Astrocyte of the cerebellum (primary cell): ENCODE results near the gene TIGAR.

Experiments used
- DNase-seq: peaks from one replicate; pipeline ENCODE4 v3.0.0-alpha.2; 2011; ENCODE audit warnings: low read depth
- H3K4me3 ChIP-seq: 2 replicates; pipeline ENCODE4 v1.5.1; 2011; ENCODE audit warnings: mild to moderate bottlenecking, low read depth, low read length, moderate library complexity
- in situ Hi-C: cut with HindIII; loops from 2 replicates; pipeline ENCODE4 v1.10.0; 2017; ENCODE audit warnings: low sequenced_read_pairs
- TF ChIP-seq, protein P1 (sequence below): IDR thresholded peaks from 2 replicates; pipeline ENCODE4 v1.5.1; 2012; ENCODE audit warnings: low read length, low read depth, moderate library complexity, mild to moderate bottlenecking; ENCODE audit errors: missing control alignments

The TIGAR gene

DNA sequence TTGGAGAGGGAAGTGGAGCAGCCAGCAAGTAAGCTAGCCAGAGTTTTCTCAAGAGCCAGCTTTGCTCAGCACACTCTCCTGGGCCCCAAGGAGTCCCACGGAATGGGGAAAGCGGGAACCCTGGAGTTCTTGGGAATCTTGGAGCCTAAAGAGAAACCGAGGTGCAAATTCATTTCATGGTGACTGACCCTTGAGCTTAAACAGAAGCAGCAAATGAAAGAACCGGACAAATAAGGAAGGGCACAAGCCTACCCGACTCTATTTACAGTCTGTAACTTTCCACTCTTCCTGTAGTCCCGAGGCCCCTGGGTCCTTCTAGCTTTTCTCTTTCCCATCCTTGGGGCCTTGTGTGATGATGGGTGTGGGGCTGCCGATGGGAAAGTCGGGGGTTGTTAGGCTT is 18.1 kb upstream of the TIGAR start:
- no peak for DNase-seq
- in situ Hi-C loops = no loop called here
- TF ChIP-seq, protein P1, sequence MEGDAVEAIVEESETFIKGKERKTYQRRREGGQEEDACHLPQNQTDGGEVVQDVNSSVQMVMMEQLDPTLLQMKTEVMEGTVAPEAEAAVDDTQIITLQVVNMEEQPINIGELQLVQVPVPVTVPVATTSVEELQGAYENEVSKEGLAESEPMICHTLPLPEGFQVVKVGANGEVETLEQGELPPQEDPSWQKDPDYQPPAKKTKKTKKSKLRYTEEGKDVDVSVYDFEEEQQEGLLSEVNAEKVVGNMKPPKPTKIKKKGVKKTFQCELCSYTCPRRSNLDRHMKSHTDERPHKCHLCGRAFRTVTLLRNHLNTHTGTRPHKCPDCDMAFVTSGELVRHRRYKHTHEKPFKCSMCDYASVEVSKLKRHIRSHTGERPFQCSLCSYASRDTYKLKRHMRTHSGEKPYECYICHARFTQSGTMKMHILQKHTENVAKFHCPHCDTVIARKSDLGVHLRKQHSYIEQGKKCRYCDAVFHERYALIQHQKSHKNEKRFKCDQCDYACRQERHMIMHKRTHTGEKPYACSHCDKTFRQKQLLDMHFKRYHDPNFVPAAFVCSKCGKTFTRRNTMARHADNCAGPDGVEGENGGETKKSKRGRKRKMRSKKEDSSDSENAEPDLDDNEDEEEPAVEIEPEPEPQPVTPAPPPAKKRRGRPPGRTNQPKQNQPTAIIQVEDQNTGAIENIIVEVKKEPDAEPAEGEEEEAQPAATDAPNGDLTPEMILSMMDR = no peak

DNA sequence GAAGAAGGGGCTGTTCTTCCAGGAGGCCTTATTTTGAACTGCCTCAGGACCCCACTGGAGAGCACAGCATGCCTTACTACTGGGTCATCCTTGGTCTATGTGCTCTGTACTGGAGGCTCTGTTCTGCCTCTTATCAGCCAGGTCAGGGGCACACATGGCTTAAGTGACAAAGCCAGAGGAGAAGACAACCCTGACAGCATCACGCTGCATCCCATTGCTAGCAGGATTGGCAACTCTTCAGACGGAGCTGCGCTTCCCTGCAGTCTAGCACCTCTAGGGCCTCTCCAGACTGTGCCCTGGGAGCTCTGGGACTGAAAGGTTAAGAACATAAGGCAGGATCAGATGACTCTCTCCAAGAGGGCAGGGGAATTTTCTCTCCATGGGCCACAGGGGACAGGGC is 17.3 kb upstream of the TIGAR start:
- in situ Hi-C loops = no loop called here
- TF ChIP-seq, protein P1 = no peak
- no peak for DNase-seq
- H3K4me3 ChIP-seq = no peak overlapping the region

More for the DNA sequence above, 18.1 kb upstream of the TIGAR start:
- H3K4me3 ChIP-seq = no peak overlapping the region

DNA sequence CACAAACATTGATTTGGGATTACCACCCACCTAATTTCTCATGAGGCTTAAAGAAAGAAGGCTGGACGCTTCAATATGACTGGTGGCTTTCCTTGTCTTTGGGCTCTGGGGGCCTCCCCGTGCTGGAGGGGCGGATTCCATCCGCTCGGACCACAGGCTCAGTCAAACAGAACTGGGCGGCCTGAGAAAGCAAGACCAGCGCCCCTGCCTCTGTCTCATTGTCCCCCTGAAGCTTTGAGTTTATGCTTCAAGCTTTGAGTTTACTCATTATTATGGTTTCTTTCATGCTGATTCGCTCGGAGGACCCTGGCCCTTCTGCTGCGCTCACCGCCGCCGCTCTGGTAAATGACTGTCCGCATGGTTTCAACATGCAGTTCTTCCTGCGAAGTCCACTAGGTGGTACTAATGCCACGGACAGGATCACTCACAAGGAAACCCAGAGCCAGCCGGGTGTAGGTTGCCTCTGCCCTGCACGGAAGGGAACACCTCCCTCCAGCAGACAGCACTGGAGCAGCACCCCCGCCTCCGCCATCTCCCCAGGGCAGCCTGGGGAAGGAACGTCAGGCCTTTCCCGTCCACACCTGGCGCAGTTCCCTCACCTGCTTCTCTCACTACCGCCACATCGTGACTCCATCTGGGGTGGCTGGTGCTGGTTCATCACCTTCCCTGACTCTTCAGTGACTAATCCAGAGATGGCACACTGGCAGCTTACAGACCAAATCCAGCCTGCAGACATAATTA is 13.2 kb upstream of the TIGAR start:
- TF ChIP-seq, protein P1 = peak; percentile 77
- in situ Hi-C loops = no loop called here
- no peak overlapping the region for H3K4me3 ChIP-seq
- peak; percentile 50 for DNase-seq

DNA sequence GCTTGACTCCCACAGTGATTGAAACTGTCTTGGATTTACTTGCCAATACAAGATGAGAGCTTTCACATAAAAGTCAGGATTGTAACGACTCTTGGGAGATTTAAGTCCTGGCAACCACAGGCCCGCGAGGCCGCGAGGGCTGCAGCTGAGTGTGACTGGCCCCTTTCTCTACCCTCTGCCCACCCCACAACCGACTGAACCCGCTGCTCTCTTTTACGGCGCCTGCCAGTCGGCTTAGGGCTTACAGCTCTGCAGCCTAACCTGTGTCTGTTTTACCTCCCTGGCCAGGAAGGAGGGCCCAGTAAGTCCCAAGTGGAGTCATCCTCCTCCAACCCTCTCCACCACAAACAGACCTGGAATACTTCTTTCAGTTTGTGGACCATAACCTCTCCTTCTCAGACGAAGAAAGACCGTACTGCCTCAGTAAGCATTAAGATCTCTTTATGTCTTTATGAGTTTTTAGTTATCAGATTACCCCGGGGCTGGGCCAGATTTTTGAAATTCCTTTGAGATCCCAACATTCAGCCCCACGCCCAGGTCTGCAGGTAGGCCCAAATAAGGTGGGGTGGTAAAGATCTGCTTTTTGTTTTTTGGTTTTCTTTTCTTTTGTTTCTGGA is 12.6 kb upstream of the TIGAR start:
- no peak for DNase-seq
- H3K4me3 ChIP-seq = no peak overlapping the region
- TF ChIP-seq, protein P1 = no peak
- in situ Hi-C loops = no loop called here

DNA sequence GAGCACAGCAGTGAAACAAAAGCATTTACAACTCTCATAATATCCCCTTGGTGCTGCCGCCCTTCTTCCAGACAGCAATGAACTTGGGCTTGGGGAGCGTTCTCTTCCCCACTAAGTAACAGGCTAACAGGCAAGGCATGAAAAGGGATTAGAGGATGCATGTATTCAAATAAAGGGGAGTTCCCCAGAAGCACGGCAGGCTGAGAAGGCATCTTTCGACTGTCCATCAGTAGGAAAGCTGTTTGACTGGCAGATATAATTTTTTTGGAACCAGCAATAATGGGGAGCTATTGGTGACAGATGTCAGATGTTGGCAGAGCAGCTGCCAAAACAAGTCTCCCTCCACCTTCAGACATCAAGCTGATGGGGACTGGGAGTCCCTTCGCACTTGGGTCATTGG is 9.2 kb upstream of the TIGAR start:
- in situ Hi-C loops = loop anchor here (5.0 kb wide), 1 partner anchor 179 kb away; no protein-coding TSS in a partner anchor
- TF ChIP-seq, protein P1 = no peak
- H3K4me3 ChIP-seq = no peak overlapping the region
- DNase-seq = no peak

DNA sequence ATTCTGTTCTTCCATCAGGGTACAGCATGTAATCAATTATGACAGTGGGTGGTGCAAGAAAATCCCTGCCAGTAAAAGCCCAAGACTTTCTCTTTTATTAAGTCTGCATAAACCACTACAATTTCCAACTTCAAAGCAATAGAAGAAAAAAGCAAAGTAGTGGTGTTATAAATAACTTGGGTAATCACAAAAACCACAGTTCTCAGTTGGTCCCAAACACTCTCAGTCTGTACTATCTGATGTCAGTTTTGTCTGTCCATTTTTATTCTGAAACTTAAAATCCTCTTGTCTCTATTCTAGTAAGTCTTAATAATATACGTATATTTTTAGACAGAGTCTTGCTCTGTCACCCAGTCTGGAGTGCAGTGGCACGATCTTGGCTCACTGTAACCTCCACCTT is 8.8 kb upstream of the TIGAR start:
- TF ChIP-seq, protein P1 = no peak
- no peak overlapping the region for H3K4me3 ChIP-seq
- DNase-seq = no peak
- in situ Hi-C loops = loop anchor here (5.0 kb wide), 1 partner anchor 180 kb away; no protein-coding TSS in a partner anchor
